GM19463 (cell line): ENCODE results near the gene KIAA0040.

Source experiments
- ATAC-seq: cut with Tn5 transposase; IDR thresholded peaks from one replicate; pipeline ENCODE4 v1.9.1; 2021; ENCODE audit warnings: mild to moderate bottlenecking, moderate library complexity; ENCODE audit not compliant: unreplicated experiment

Gene KIAA0040

GRCh38 chr1:175172503-175172902 is 20.1 kb downstream of the KIAA0040 start:
- no peak for ATAC-seq

GRCh38 chr1:175171036-175171913 is 21.3 kb downstream of the KIAA0040 start:
- ATAC-seq, result no peak

GRCh38 chr1:175169286-175170018 is 23.1 kb downstream of the KIAA0040 start:
- ATAC-seq, result no peak

DNA sequence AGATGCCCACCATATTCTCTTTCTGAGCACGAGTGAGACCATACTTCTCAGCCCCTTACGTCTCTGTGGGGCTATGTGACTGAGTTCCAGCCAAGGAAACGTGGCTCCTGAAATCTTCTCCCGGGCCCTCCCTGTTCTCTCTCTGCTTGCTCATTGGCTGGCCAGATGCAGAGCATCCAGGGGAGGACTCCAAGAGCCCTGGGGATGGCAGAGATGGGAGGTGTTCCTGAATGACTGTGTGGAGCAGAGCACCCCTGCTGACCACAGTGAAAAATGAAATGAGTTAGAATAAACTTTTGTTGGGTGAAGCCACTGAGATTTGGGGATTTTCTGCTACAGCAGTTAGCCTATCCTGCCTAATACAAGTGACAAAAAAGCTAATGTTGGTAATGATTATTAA is 23.8 kb downstream of the KIAA0040 start:
- ATAC-seq, result no peak

GRCh38 chr1:175167861-175168260 is 24.7 kb downstream of the KIAA0040 start:
- no peak for ATAC-seq

GRCh38 chr1:175166746-175167145 is 25.8 kb downstream of the KIAA0040 start:
- no peak for ATAC-seq

DNA sequence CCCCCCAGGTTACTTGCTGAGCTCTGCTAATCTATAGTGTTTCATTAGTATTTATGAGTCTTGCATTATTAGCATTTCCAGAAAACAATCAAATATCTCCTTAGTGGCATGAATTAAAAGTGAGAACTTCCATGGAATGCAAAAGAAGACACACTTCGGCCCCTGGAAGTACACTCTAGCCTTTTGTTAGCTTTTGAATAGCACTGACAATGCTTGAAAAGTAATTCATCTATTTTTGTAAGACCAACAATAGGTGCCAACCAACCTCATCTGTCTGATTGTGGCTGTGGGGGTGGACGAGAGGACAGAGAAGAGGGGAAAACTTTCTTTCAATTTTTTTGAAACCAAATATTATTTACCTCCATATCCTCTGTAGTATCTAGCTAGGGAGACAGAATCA is 27.8 kb downstream of the KIAA0040 start:
- no peak for ATAC-seq

GRCh38 chr1:175163702-175164101 is 28.9 kb downstream of the KIAA0040 start:
- ATAC-seq, result no peak

- ATAC-seq, result no peak
Measured at GRCh38 chr1:175162955-175163354, 29.6 kb downstream of the KIAA0040 start.

GRCh38 chr1:175158170-175158591 is 34.4 kb downstream of the KIAA0040 start:
- no peak for ATAC-seq

GRCh38 chr1:175157200-175157599 is 35.4 kb downstream of the KIAA0040 start:
- ATAC-seq, result no peak

DNA sequence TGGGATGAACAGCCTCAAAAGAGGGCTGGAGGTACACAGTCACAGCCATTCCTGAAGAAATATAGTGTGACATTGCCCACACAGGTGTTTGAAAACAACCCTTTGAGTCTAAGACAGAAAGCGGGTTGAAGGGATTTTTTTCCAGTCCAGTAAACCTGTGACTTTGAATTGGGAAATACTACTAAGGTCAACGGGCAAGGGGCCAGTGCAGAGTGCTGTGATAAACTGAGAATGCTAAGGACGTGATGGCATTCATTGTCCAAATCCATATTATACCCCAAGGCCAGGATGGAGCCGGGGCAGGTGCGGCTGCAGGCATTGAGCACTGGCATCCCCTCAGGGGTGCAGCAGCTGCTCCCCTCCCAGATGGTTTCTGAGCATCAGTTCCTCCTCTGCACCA is 36.6 kb downstream of the KIAA0040 start:
- ATAC-seq, result no peak

- ATAC-seq, result no peak
Measured at GRCh38 chr1:175155473-175155856, 37.1 kb downstream of the KIAA0040 start.

DNA sequence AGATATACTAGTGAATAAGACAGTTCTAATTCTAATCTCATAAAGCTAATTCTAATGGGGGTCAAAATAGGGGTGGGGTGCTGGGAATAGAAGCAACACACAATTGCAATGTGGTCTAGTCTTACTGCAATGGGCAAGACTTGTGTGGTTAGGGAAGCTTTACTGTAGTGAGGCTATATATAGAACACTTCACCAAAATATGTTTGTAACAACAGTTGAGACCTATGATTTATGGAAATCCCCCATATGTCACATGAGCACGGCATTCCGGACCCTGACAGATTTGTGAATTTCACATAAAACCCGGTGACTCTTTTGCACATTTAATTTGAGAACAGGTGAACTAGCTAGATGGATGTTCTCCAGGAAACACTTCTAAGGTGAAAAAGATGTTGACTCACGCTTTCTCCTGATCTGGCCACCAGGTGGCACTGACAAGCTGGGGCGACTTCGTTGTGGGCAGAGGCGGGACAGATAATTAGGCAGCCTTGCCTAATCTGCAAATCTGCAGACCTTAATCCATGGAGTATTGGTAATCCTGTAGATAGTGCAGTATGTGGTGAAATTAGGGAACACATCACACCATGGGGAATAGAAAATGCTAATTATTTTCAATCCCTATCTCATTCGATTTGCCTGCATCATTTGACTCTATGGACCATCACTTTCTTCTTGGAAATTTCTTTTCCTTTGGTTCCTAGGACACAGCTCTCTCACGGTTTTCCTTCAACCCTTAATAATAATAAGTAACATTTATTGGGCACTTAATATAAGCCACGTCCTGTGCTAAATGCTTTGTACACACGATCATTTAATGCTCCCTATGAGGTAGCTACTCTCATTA is 37.7 kb downstream of the KIAA0040 start:
- no peak for ATAC-seq

DNA sequence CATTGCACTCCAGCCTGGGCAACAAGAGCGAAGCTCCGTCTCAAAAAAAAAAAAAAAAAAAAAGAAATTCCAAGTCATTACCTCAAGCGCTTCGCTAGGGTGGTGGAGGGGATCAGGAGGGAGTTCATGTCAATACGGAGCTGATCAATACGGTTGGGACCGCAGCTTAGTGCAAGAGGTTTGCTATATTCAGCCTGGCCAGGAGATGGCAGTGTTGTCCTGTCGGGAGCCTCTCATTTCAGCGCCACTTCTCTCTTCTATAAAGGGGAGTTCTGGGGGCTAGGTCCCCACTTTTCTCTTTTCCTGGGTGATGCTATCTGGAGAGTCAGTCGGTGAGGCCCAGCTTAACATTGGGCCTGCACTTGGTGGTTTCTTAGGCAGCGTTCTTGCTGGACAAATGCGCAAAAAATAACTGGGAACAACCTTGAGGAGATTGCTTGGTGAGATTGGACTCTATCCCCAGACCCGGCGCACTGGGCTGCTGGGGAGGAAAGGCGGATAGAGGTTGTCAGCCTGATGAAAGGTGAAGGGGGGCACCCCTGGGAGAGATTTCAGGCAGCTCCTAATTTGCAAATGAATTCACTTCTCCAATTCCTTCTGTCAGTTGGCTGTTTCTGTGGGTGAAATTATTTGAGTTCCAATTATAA is 40.4 kb downstream of the KIAA0040 start:
- ATAC-seq, result peak; percentile 54

DNA sequence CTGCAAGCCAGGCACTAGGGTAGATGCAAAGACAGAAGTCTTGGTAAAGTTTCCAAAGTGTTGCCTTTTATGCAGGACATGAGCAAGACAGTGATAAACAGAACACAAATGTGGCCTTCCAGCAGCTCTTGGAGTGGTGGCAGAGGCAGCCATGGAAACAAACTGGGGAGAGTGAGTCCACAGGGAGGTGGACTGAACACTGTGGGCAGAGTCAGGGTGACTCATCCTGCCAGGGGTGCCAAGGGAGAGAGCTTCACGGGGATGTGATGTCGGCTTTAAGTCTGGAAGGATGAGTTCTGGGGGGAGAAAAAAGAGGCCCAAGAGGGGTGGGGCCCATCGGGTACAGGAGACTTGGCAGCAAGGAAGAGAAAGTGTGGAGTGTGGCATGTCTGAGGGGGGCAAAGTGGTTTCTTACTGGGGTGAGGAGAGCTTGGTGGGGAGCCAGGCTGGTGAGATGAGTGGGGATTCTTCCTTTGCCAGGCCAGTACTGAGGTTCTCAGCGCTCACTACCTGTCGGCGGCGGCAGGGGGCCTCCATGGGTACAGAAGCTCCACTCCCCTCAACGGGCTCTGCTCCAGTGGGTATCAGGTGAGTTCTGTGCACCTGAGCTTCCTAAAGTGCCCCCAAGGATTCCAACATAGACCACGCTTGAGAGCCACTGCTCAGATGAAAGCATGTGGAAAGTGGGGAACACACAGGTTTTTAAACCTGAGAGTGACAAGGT is 41.8 kb downstream of the KIAA0040 start:
- ATAC-seq, result no peak

DNA sequence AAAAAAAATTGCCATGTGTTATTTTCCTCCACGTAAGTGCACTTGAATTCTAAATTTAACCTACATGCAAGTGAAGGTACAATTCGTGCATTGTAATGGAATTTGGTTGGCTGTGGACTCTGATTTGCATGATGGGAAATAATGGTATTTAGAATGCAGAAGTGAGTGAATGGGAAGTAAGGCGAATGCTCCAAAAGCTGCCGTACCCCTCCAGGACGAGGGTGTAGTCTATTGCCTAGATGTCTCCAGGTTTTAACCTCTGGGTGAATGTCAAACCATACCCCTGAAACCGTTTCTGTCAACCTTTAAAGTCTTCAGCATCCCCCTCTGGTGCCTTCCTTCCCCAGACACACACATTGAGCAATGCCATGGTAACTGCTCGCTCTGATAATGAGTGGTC is 44.5 kb downstream of the KIAA0040 start:
- ATAC-seq, result no peak

DNA sequence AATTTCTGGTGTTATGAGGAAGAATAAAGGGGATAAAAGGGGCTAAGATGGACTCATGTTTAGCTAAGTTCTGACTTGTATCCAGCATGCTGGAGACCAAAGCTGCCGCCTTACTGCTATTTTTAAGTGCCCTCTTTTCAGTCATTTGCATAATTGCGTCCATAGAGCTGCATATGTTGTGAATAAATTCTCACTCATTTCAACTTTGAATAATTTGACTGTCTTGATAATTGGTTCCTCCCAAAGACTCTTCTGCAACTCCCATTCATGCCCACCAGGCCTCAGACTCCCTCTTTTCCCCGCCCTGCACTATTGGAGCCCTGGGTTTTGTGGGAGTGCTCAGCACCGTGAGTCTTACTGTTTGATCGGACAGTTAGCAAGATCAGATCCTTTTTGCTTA is 45.0 kb downstream of the KIAA0040 start:
- ATAC-seq, result no peak

- no peak for ATAC-seq
Measured at GRCh38 chr1:175146529-175147213, 45.9 kb downstream of the KIAA0040 start.
